ENCODE measurements around the gene LRRK1.

Gene LRRK1

GRCh38 chr15:101020451-101020850 is 101.3 kb downstream of the LRRK1 start:
- DNase-seq (ENCODE audit: low read depth in 1 of 2, low spot score in 1 of 2) = no peak

GRCh38 chr15:101020945-101021344 is 101.8 kb downstream of the LRRK1 start:
- no peak for DNase-seq (ENCODE audit: low read depth in 1 of 2, low spot score in 1 of 2)

DNA sequence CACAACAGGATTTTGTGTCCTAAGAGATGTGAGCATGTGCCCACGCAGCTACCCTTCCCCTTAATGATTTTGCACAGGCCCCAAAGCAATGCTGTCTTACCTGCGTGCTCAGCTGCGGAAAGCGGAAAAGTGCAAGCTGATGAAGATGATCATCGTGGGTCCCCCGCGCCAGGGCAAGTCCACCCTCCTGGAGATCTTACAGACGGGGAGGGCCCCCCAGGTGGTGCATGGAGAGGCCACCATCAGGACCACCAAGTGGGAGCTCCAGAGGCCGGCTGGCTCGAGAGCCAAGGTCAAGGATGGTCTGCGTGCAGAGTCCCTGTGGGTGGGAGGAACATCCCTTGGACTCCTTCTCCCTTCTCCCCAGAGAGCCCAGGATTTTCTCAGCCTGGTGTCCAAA is 103.1 kb downstream of the LRRK1 start:
- no peak for DNase-seq (ENCODE audit: low read depth in 1 of 2, low spot score in 1 of 2)

- no peak for DNase-seq (ENCODE audit: low read depth in 1 of 2, low spot score in 1 of 2)
These were observed 103.7 kb downstream of the LRRK1 start for GRCh38 chr15:101022876-101023275.

GRCh38 chr15:101023501-101024072 is 104.4 kb downstream of the LRRK1 start:
- DNase-seq (ENCODE audit: low read depth in 1 of 2, low spot score in 1 of 2) = no peak

- DNase-seq (ENCODE audit: low read depth in 1 of 2, low spot score in 1 of 2) = no peak
These were observed 105.0 kb downstream of the LRRK1 start for GRCh38 chr15:101024073-101024695.

DNA sequence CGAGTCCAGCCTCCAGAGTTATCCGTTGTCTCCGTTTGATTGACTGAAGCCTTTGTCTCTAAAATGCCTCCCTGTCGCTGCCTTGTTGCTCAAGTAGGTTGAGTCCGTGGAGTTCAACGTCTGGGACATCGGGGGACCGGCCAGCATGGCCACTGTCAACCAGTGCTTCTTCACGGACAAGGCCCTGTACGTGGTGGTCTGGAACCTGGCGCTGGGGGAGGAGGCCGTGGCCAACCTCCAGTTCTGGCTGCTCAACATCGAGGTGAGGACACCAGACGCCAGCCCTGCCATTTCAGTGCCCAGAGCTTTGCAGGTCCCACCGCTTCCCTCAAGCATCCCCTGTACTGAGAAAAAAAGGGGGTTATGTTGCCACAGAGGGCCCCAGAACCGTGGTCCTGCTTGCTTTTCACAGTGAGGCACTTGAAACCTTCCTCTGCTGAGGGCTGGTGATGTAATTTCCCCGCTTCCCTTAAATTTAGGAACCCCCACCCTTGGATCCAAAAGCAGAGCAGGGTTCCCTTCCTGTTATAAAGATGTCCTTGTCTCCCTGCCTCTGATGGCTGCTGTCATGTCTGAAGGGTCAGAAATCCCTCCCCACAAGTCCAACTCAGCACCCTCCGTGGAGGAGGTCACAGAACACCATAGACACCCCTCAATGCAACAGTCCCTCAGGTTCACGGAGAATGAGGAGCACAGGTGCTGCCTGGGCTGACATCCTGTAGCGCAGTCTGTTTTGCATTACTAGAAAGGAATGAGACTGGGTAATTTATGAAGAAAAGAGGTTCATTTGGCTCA is 105.7 kb downstream of the LRRK1 start:
- DNase-seq (ENCODE audit: low read depth in 1 of 2, low spot score in 1 of 2) = no peak

GRCh38 chr15:101025501-101025885 is 106.3 kb downstream of the LRRK1 start:
- DNase-seq (ENCODE audit: low read depth in 1 of 2, low spot score in 1 of 2) = no peak

DNA sequence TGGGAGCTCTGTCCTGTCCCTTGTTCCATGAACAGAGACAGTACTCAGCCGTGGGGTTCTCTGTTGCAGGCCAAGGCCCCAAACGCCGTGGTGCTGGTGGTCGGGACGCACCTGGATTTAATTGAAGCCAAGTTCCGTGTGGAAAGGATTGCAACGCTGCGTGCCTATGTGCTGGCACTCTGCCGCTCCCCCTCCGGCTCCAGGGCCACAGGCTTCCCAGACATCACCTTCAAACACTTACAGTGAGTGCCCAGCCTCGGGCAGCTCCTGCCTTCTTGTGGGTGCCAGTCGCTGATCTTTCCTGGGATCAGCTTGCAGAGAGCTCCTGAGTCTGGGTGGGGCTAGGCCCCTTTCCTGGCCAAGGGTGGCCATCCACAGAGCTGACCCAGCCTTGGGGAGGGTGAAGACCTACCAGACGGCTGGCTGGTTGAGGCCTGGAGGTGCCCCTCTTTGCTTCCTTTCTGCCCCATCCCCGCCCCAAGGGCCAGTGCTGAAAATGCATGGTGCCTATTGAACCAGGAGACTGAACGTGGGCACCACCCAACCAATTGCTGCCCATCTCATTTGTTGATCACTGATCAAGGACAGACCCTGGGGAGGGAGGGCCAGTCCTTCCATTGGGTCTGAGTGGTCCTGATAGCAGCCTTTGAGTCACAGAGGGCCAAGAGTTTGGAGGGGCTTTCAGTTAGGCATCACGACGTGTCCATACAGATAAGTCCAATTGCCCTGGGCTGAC is 106.9 kb downstream of the LRRK1 start:
- no peak for DNase-seq (ENCODE audit: low read depth in 1 of 2, low spot score in 1 of 2)

- DNase-seq (ENCODE audit: low read depth in 1 of 2, low spot score in 1 of 2) = no peak
These were observed 107.6 kb downstream of the LRRK1 start for GRCh38 chr15:101026656-101027272.

DNA sequence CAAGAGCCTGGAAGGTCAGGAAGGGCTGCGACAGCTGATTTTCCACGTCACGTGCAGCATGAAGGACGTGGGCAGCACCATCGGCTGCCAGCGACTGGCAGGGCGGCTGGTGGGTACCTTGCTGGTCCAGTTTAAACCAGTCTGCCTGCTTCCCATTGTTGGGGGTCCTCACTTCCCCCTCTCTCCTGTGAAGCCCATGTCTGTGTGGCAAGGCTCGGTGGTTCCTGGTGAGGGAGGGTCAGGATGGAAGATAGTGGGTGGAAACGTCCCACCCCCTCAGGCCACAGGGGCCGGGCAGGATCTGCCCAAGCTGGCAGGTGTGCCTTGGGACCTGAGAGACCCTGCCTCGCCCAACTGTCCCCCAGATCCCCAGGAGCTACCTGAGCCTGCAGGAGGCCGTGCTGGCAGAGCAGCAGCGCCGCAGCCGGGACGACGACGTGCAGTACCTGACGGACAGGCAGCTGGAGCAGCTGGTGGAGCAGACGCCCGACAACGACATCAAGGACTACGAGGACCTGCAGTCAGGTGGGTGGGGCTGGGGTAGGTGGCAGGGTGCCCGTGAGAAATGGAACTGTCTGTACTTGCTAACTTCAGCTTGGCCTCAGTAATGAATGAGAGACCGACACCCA is 108.2 kb downstream of the LRRK1 start:
- DNase-seq (ENCODE audit: low read depth in 1 of 2, low spot score in 1 of 2) = no peak

DNA sequence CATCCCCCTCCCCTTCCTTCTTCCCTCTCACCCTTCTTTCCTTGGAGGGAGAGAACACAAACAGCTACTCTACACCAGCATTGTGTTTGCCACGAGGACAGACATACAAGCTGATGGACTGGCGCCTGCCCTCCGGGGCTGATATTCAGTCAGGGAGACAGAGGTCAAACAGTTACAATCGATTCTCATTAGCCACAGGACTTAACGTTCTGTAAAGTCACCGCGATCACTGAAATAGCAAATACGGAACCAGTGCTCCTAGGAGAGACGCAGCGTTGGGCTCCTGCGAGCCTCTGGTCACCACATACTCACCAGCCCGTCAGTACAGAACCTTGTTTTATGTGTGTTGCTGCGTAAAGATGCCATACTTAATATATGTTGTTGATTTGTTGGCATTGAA is 108.8 kb downstream of the LRRK1 start:
- no peak for DNase-seq (ENCODE audit: low read depth in 1 of 2, low spot score in 1 of 2)

GRCh38 chr15:101028321-101028720 is 109.2 kb downstream of the LRRK1 start:
- no peak for DNase-seq (ENCODE audit: low read depth in 1 of 2, low spot score in 1 of 2)

DNA sequence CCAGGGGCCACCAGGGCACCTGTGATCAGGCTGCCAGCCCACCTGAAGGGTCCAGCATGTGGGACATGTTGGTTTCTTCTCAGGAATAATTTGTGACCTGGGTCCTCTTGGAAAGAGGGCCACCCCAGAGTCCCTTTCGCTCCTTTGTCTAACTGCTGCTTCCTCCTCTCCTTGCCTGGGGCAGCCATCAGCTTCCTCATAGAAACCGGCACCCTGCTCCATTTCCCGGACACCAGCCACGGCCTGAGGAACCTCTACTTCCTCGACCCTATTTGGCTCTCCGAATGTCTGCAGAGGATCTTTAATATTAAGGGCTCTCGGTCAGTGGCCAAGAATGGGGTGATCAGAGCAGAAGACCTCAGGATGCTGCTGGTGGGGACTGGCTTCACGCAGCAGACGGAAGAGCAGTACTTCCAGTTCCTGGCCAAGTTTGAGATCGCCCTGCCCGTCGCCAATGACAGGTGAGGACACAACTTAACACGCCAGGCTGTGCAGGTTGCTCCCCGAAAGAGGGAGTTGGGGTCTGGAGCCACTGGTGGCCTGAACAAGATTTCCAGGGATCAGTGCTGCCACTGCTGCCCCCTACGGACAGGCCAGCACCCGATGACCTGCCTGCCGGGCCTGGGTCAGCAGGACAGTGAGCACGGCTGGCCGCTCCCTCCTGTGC is 109.7 kb downstream of the LRRK1 start:
- no peak for DNase-seq (ENCODE audit: low read depth in 1 of 2, low spot score in 1 of 2)

GRCh38 chr15:101029971-101030661 is 111.0 kb downstream of the LRRK1 start:
- DNase-seq (ENCODE audit: low read depth in 1 of 2, low spot score in 1 of 2) = no peak

DNA sequence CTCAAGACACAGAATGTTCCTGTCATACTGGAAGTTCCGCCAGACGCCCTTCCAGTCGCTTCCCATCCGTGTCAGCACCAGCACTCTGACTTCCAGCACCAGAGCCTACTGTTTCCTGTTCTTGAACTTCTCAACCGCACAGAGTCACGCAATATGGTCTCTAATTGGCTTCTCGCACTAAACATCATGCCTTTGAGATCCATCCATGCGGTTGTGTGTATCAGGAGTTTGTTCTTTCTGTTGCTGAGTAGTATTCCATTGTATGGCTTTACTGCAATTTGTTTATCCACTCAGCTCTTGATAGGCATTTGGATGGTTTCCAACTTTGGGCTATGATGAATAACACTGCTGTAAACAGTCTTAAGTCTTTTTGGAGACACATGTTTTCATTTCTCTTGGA is 112.1 kb downstream of the LRRK1 start:
- no peak for DNase-seq (ENCODE audit: low read depth in 1 of 2, low spot score in 1 of 2)

GRCh38 chr15:101033801-101034200 is 114.6 kb downstream of the LRRK1 start:
- DNase-seq (ENCODE audit: low read depth in 1 of 2, low spot score in 1 of 2) = no peak

DNA sequence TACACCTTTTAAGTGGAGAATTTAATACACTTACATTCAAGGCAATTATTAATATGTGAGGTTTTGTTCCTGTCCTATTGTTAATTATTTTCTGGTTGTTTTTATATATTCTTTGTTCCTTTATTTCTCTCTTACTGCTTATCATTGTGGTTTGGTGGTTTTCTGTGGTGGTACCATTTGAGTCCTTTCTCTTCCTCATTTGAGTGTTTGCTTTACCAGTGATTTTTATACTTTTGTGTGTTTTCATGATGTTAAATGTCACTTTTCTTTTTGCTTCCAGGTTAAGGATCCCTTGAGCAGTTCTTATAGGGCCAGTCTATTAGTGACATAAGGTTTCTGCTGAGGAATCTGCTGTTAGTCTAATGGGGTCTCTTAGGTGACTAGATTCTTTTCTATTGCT is 116.5 kb downstream of the LRRK1 start:
- DNase-seq (ENCODE audit: low read depth in 1 of 2, low spot score in 1 of 2) = no peak

DNA sequence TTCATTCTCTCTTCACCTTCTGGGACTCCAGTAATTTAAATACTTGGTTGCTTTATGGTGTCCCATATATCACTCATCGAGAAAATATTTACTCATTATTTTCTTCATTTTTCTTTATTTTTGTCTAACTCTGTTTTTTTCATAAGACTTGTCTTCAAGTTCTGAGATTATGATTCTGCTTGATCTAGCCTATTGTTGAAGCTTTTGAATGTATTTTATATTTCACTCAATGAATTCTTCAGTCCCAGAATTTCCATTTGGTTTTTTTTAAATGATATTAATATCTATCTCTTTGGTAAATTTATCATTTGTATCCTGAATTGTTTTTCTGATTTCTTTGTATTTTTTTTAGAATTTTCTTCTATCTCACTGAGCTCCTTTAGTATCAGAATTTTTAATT is 117.0 kb downstream of the LRRK1 start:
- no peak for DNase-seq (ENCODE audit: low read depth in 1 of 2, low spot score in 1 of 2)
